Natural killer cell (primary cell): Measurements from ENCODE around the gene TSC22D3. TPM values are rescaled to one million over a fixed set of nuclear protein-coding genes. Genes with fewer than 3 reads are reported as not detected.

Experiments used
- ATAC-seq, 3 donors: fragments of 150-1000 bp in 2 of 3; fragments of 200-7000 bp in 1 of 3; cut with Tn5 transposase; 1 replicate in 1 of 3; 2 replicates in 2 of 3; pipeline ENCODE4 v1.10.0; 2021; ENCODE audit warnings: mild to moderate bottlenecking in 2 of 3, moderate library complexity in 2 of 3
- DNase-seq, 2 donors: peaks; one replicate each; pipeline versions ENCODE4 v3.0.0 to v3.0.0-alpha.2; 2013 to 2021; ENCODE audit warnings: mixed read lengths in 1 of 2
- H3K27ac ChIP-seq: one replicate; pipeline ENCODE4 v1.5.1; 2013; ENCODE audit warnings: mild to moderate bottlenecking, low read length
- H3K27me3 ChIP-seq: one replicate; pipeline ENCODE4 v1.6.1; 2013; ENCODE audit warnings: low read length; ENCODE audit not compliant: control insufficient read depth, insufficient read depth
- H3K36me3 ChIP-seq: one replicate; pipeline ENCODE4 v1.6.1; 2013; ENCODE audit warnings: low read length; ENCODE audit not compliant: control insufficient read depth, insufficient read depth
- H3K4me1 ChIP-seq: one replicate; pipeline ENCODE4 v1.6.1; 2013; ENCODE audit warnings: low read length; ENCODE audit not compliant: control insufficient read depth, insufficient read depth
- H3K4me3 ChIP-seq: one replicate; pipeline ENCODE4 v1.5.1; 2013; ENCODE audit warnings: low read length
- H3K9me3 ChIP-seq: one replicate; pipeline ENCODE4 v1.6.1; 2013; ENCODE audit warnings: low read length; ENCODE audit not compliant: control insufficient read depth, insufficient read depth
- H3K27ac Mint-ChIP-seq, 2 donors: one replicate each; pipeline ENCODE4 v1.8.0; 2022; ENCODE audit warnings: mild to moderate bottlenecking in 2 of 2, mixed read lengths in 2 of 2, moderate library complexity in 1 of 2
- H3K27me3 Mint-ChIP-seq, 2 donors: one replicate each; pipeline ENCODE4 v1.8.0; 2022; ENCODE audit warnings: low read depth in 2 of 2, mixed read lengths in 2 of 2
- H3K36me3 Mint-ChIP-seq: one replicate; pipeline ENCODE4 v1.8.0; 2022; ENCODE audit warnings: mixed read lengths
- H3K4me1 Mint-ChIP-seq, 2 donors: one replicate each; pipeline ENCODE4 v1.8.0; 2022; ENCODE audit warnings: mixed read lengths in 2 of 2
- H3K4me3 Mint-ChIP-seq: one replicate; pipeline ENCODE4 v1.8.0; 2022; ENCODE audit warnings: mild to moderate bottlenecking, moderate library complexity, mixed read lengths
- H3K9me3 Mint-ChIP-seq, 2 donors: one replicate each; pipeline ENCODE4 v1.8.0; 2022; ENCODE audit warnings: mixed read lengths in 2 of 2
- CTCF ChIP-seq: fragments of 200-600 bp; IDR thresholded peaks from one replicate; pipeline ENCODE4 v1.8.0; 2022; ENCODE audit warnings: antibody characterized with exemption
- WGBS: methylation state at CpG from one replicate; pipeline ENCODE4 v1.1.7; 2013; ENCODE audit warnings: missing lambda C conversion rate; ENCODE audit not compliant: insufficient coverage; 5-methylcytosine and 5-hydroxymethylcytosine counted together
- intact Hi-C: fragments of 100-400 bp; cut with micrococcal nuclease; formaldehyde crosslinking; loops from one replicate; pipeline ENCODE4 v1.14.2; 2022
- total RNA-seq, 4 donors: library from RNA; stranded (reverse); fragments of 120-200 nt in 1 of 4; gene quantifications; one replicate each; pipeline versions ENCODE4 v1.2.3 to v1.2.4, GENCODE V29; 2013 to 2022

The TSC22D3 gene
- total RNA-seq, 3 donors from 2014 or later (not counting 1 experiment from before 2014, with no cell fraction given): 895 to 1,800 (median 1,053) TPM

- Mint-ChIP-seq H3K27me3 (no peaks in the 10 kb centered on the region), H3K4me3 (no peak overlapping the region), H3K36me3 (no peaks in the 10 kb centered on the region), H3K27ac (no peak overlapping the region), H3K4me1 (peaks cover 0 to under 1% of the 10 kb centered on the region in 2 donors), H3K9me3 (no peaks in the 10 kb centered on the region)
- Histone ChIP-seq H3K4me3 (no peak overlapping the region), H3K4me1 (no peaks in the 10 kb centered on the region), H3K36me3 (no peaks in the 10 kb centered on the region), H3K27ac (no peak overlapping the region), H3K9me3 (no peaks in the 10 kb centered on the region), H3K27me3 (no peaks in the 10 kb centered on the region)
- no peak for DNase-seq
- WGBS: 94% methylated on average over 7 of the region's 9 CpGs
- intact Hi-C loops: no loop called here
- no peak for TF ChIP-seq CTCF
- ATAC-seq: no peak
Measured at GRCh38 chrX:107726816-107727534, 48.6 kb downstream of the TSC22D3 start.

GRCh38 chrX:107725761-107726555, 49.6 kb downstream of the TSC22D3 start:
- intact Hi-C loops: no loop called here
- DNase-seq: no peak
- Mint-ChIP-seq H3K4me1 (no peaks in the 10 kb centered on the region), H3K4me3 (no peak overlapping the region), H3K36me3 (no peaks in the 10 kb centered on the region), H3K9me3 (no peaks in the 10 kb centered on the region), H3K27me3 (no peaks in the 10 kb centered on the region), H3K27ac (no peak overlapping the region)
- Histone ChIP-seq H3K36me3 (no peaks in the 10 kb centered on the region), H3K4me1 (peaks cover 6% of the 10 kb centered on the region), H3K9me3 (no peaks in the 10 kb centered on the region), H3K27ac (no peak overlapping the region), H3K27me3 (no peaks in the 10 kb centered on the region), H3K4me3 (no peak overlapping the region)
- no peak for ATAC-seq
- 100% methylated on average over 4 of the region's 9 CpGs for WGBS
- TF ChIP-seq CTCF: no peak

GRCh38 chrX:107724653-107725052, 50.9 kb downstream of the TSC22D3 start:
- Mint-ChIP-seq H3K4me1 (no peaks in the 10 kb centered on the region), H3K27me3 (peaks cover 0 to 2% of the 10 kb centered on the region in 2 donors), H3K36me3 (no peaks in the 10 kb centered on the region), H3K9me3 (no peaks in the 10 kb centered on the region), H3K4me3 (no peak overlapping the region), H3K27ac (no peak overlapping the region)
- H3K4me1 ChIP-seq: peaks cover 9% of the 10 kb centered on the region
- no peaks in the 10 kb centered on the region for H3K36me3 ChIP-seq
- intact Hi-C loops: no loop called here
- no peak overlapping the region for H3K27ac ChIP-seq
- 71% methylated on average over 2 of the region's 3 CpGs for WGBS
- no peaks in the 10 kb centered on the region for H3K27me3 ChIP-seq
- no peaks in the 10 kb centered on the region for H3K9me3 ChIP-seq
- ATAC-seq: no peak
- DNase-seq: no peak
- no peak for TF ChIP-seq CTCF
- H3K4me3 ChIP-seq: no peak overlapping the region
